Lower leg skin (tissue), 3 donors: ENCODE data around the gene ABR.

ENCODE experiments used
- CTCF ChIP-seq, 3 donors: fragments of 450-650 bp; IDR thresholded peaks; one replicate each; pipeline ENCODE4 v1.5.1; 2016; ENCODE audit warnings: antibody characterized with exemption in 3 of 3, mild to moderate bottlenecking in 3 of 3, moderate library complexity in 2 of 3
- POLR2A ChIP-seq, 2 donors: fragments of 450-650 bp; IDR thresholded peaks; one replicate each; pipeline ENCODE4 v1.6.1; 2016 to 2017; ENCODE audit warnings: antibody characterized with exemption in 2 of 2, mild to moderate bottlenecking in 1 of 2, moderate library complexity in 1 of 2

DNA sequence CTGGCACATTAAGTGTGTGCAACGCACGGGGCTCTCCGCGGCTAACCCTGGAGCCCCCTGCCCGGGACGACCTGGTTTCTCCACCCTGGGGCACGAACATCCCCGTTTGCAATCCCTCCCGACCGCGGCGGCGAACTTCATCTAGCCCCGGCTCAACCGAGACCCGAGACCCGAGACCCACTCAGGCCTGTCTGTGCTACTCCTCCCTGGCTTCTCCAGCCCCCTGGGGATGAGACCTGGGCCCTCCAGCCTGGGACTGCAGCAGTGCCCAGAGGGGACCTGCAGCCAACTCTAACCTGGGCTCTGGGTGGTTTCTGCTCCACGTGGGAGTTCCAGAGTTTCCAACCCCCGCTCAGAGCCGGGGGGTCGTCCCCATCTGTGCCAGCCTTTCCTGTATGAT, 109.4 kb downstream of the ABR start:
- TF ChIP-seq CTCF (IDR thresholded peaks at IDR 0.05) (no peak), POLR2A (IDR thresholded peaks at IDR 0.05) (no peak)
